Measurements from ENCODE around the gene SPINK13.

SPINK13 gene

GRCh38 chr5:148268566-148268965 is at the start of gene SPINK13:
TSS of gene SPINK13 (plus strand) at chr5:148268794. CDS start at chr5:148270073, 1,279 bp downstream.
- Histone ChIP-seq H3K4me1 (ENCODE audit: control insufficient read depth, insufficient read depth, low read length) (peaks cover 8% of the 10 kb centered on the region), H3K4me3 (ENCODE audit: low read length) (no peak within 1 kb of the TSS), H3K9me3 (ENCODE audit: control insufficient read depth, low read length) (peaks cover 4% of the 10 kb centered on the region), H3K27me3 (replicated peaks; ENCODE audit: control insufficient read depth, insufficient read depth, low read length) (no peaks in the 10 kb centered on the region), H3K9ac (ENCODE audit: low read length) (no peak within 1 kb of the TSS), H3K36me3 (ENCODE audit: control insufficient read depth, insufficient read depth, low read length, severe bottlenecking) (no peaks in the 10 kb centered on the region)
- peak; percentile 57 for DNase-seq (ENCODE audit: low read depth)

DNA sequence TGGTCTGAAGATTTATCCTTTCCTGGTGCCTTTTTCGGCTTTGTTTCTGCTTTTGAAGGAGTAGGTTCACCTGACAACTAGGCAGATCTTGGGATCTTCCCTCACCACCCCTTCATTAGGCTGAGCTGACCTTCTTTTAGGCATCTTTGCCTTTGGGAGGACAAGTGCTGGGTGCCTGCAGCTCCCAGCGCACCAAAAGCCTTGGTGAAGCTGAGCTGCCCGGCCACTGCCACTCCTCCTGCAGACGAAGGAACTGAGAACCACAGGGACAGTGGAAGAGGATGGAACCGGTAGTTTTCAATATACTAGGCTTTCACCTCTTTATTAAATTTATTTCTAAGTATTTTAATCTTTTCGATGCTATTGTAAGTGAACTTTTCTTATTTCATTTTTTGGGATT is 47.1 kb upstream of the SPINK13 start:
- H3K9me3 ChIP-seq (ENCODE audit: control insufficient read depth, low read length): no peaks in the 10 kb centered on the region
- no peaks in the 10 kb centered on the region for H3K36me3 ChIP-seq (ENCODE audit: control insufficient read depth, insufficient read depth, low read length, severe bottlenecking)
- DNase-seq (ENCODE audit: low read depth): no peak
- H3K27me3 ChIP-seq (replicated peaks; ENCODE audit: control insufficient read depth, insufficient read depth, low read length): no peaks in the 10 kb centered on the region
- H3K9ac ChIP-seq (ENCODE audit: low read length): no peak overlapping the region
- H3K4me3 ChIP-seq (ENCODE audit: low read length): no peak overlapping the region
- peaks cover 6% of the 10 kb centered on the region for H3K4me1 ChIP-seq (ENCODE audit: control insufficient read depth, insufficient read depth, low read length)

DNA sequence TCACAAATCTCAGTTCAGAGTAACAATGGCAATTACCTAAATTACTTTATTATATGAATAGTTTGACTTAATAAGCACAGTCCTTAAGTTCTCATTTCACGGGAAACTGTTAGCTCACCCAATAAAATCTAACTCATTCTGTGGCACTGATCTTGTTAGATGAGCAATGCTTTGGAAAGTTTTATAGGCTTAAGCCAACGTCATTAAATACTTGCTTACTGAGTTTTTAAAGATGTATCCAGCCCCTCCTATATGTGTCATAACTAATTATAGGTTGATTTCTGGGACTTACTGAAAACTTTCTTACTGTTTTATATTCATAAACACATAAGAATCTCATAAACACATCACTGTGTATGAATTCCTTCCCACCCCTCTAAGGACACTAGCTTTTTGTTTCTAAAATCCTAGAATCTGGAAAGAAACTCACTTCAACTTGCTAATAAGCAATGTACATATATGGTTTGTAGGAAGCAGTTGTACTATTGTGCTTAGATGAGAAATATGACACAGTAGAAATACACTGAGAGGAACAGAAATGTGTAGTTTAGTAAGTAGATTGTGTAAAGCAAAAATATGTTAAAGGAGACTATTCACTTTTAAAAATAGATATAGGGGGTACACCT is 44.4 kb upstream of the SPINK13 start:
- no peak for DNase-seq (ENCODE audit: low read depth)

GRCh38 chr5:148228392-148228984 is 40.1 kb upstream of the SPINK13 start:
- no peak for DNase-seq (ENCODE audit: low read depth)
- Histone ChIP-seq H3K4me1 (ENCODE audit: control insufficient read depth, insufficient read depth, low read length) (peaks cover 6% of the 10 kb centered on the region), H3K27me3 (replicated peaks; ENCODE audit: control insufficient read depth, insufficient read depth, low read length) (no peaks in the 10 kb centered on the region), H3K9ac (ENCODE audit: low read length) (no peak overlapping the region), H3K4me3 (ENCODE audit: low read length) (no peak overlapping the region), H3K9me3 (ENCODE audit: control insufficient read depth, low read length) (no peaks in the 10 kb centered on the region), H3K36me3 (ENCODE audit: control insufficient read depth, insufficient read depth, low read length, severe bottlenecking) (no peaks in the 10 kb centered on the region)

More for the DNA sequence above, 44.4 kb upstream of the SPINK13 start:
- peaks cover 6% of the 10 kb centered on the region for H3K4me1 ChIP-seq (ENCODE audit: control insufficient read depth, insufficient read depth, low read length)
- no peak overlapping the region for H3K9ac ChIP-seq (ENCODE audit: low read length)
- H3K4me3 ChIP-seq (ENCODE audit: low read length): no peak overlapping the region
- no peaks in the 10 kb centered on the region for H3K36me3 ChIP-seq (ENCODE audit: control insufficient read depth, insufficient read depth, low read length, severe bottlenecking)
- H3K9me3 ChIP-seq (ENCODE audit: control insufficient read depth, low read length): no peaks in the 10 kb centered on the region
- H3K27me3 ChIP-seq (replicated peaks; ENCODE audit: control insufficient read depth, insufficient read depth, low read length): no peaks in the 10 kb centered on the region

- Histone ChIP-seq H3K4me3 (ENCODE audit: low read length) (no peak overlapping the region), H3K36me3 (ENCODE audit: control insufficient read depth, insufficient read depth, low read length, severe bottlenecking) (no peaks in the 10 kb centered on the region), H3K9me3 (ENCODE audit: control insufficient read depth, low read length) (no peaks in the 10 kb centered on the region), H3K9ac (ENCODE audit: low read length) (no peak overlapping the region), H3K4me1 (ENCODE audit: control insufficient read depth, insufficient read depth, low read length) (no peaks in the 10 kb centered on the region), H3K27me3 (replicated peaks; ENCODE audit: control insufficient read depth, insufficient read depth, low read length) (no peaks in the 10 kb centered on the region)
- no peak for DNase-seq (ENCODE audit: low read depth)
Measured at GRCh38 chr5:148229840-148230239, 38.8 kb upstream of the SPINK13 start.

DNA sequence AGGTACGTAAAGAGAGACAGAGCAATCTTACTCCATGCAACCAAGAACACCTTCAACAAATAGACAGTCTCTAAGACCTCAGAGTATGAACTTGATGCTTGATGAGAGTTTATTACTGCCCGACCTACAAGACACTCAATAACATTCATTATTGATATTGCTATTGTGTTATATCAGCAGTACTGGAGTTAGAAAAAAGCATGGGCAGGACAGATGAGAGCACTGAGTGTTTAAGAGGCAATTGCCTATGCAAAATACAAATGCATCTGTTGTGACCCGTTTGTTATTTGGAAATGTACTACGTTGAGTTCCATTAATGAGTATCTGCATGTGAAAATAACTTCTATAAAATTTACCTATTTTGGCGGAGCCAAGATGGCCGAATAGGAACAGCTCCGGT is 38.4 kb upstream of the SPINK13 start:
- Histone ChIP-seq H3K27me3 (replicated peaks; ENCODE audit: control insufficient read depth, insufficient read depth, low read length) (no peaks in the 10 kb centered on the region), H3K4me3 (ENCODE audit: low read length) (no peak overlapping the region), H3K9ac (ENCODE audit: low read length) (no peak overlapping the region), H3K9me3 (ENCODE audit: control insufficient read depth, low read length) (no peaks in the 10 kb centered on the region), H3K4me1 (ENCODE audit: control insufficient read depth, insufficient read depth, low read length) (no peaks in the 10 kb centered on the region), H3K36me3 (ENCODE audit: control insufficient read depth, insufficient read depth, low read length, severe bottlenecking) (no peaks in the 10 kb centered on the region)
- DNase-seq (ENCODE audit: low read depth): no peak

DNA sequence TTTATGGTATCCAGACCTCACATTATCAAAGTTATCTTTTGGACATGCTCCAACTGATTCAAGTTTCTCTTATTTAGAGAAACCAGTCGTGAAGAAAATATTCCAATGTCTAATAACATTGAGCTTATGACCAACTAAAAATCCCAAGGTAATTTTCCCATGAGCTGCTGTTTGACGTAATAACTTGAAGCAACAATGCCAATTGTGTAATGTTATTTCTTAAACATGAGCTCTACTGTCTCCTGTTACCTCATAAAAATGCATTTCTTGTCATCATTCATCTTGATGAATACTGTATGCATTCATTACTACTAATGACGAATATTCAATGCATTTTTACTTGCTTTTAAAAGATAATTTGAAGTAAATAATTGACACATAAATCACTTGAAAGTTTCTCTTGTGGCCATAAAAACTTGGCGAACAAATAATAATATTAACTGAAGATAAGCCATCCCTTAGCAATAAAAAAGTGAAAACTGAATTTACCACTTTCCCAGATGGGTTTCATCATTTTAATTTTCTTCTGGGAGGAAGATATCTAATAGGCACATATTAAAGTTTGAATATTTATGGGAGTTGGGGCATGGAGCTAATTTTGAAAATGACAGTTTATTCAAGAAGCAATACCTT is 30.7 kb upstream of the SPINK13 start:
- no peak overlapping the region for H3K9ac ChIP-seq (ENCODE audit: low read length)
- H3K27me3 ChIP-seq (replicated peaks; ENCODE audit: control insufficient read depth, insufficient read depth, low read length): no peaks in the 10 kb centered on the region
- no peaks in the 10 kb centered on the region for H3K4me1 ChIP-seq (ENCODE audit: control insufficient read depth, insufficient read depth, low read length)
- H3K36me3 ChIP-seq (ENCODE audit: control insufficient read depth, insufficient read depth, low read length, severe bottlenecking): no peaks in the 10 kb centered on the region
- no peak for DNase-seq (ENCODE audit: low read depth)
- H3K9me3 ChIP-seq (ENCODE audit: control insufficient read depth, low read length): no peaks in the 10 kb centered on the region
- no peak overlapping the region for H3K4me3 ChIP-seq (ENCODE audit: low read length)

- Histone ChIP-seq H3K9ac (ENCODE audit: low read length) (no peak within 1 kb of the TSS), H3K4me1 (ENCODE audit: control insufficient read depth, insufficient read depth, low read length) (no peaks in the 10 kb centered on the region), H3K9me3 (ENCODE audit: control insufficient read depth, low read length) (no peaks in the 10 kb centered on the region), H3K4me3 (ENCODE audit: low read length) (no peak within 1 kb of the TSS), H3K27me3 (replicated peaks; ENCODE audit: control insufficient read depth, insufficient read depth, low read length) (no peaks in the 10 kb centered on the region), H3K36me3 (ENCODE audit: control insufficient read depth, insufficient read depth, low read length, severe bottlenecking) (no peaks in the 10 kb centered on the region)
- DNase-seq (ENCODE audit: low read depth): no peak
Measured at GRCh38 chr5:148238418-148238794, 30.2 kb upstream of the SPINK13 start, which contains the start of gene MARCOL. TSS of gene MARCOL (plus strand) at chr5:148238525. CDS start at chr5:148238598, 73 bp downstream.

DNA sequence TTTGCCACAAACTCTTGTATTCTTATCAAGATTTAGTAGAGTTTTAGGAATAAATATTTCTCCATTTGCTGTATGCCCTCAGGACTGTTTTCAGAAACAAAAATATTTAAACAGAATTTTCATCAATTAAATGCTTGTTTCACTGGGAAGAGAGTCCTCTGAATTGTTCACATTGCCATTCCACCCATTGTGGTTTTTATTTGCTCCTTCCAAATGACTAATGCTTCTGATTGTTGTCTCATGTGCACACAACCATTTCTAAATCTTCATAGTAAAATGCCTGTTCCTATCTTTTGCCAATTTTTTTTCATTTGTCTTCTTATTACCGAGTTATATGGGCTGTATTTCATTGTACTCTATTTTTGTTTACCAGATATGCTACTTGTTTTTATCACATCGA is 19.7 kb upstream of the SPINK13 start:
- no peak for DNase-seq (ENCODE audit: low read depth)

GRCh38 chr5:148255456-148255855 is 13.1 kb upstream of the SPINK13 start:
- no peaks in the 10 kb centered on the region for H3K4me1 ChIP-seq (ENCODE audit: control insufficient read depth, insufficient read depth, low read length)
- H3K27me3 ChIP-seq (replicated peaks; ENCODE audit: control insufficient read depth, insufficient read depth, low read length): no peaks in the 10 kb centered on the region
- DNase-seq (ENCODE audit: low read depth): peak; percentile 1
- no peaks in the 10 kb centered on the region for H3K36me3 ChIP-seq (ENCODE audit: control insufficient read depth, insufficient read depth, low read length, severe bottlenecking)
- no peak overlapping the region for H3K4me3 ChIP-seq (ENCODE audit: low read length)
- peaks cover 17% of the 10 kb centered on the region for H3K9me3 ChIP-seq (ENCODE audit: control insufficient read depth, low read length)
- no peak overlapping the region for H3K9ac ChIP-seq (ENCODE audit: low read length)

More for the DNA sequence above, 19.7 kb upstream of the SPINK13 start:
- Histone ChIP-seq H3K36me3 (ENCODE audit: control insufficient read depth, insufficient read depth, low read length, severe bottlenecking) (no peaks in the 10 kb centered on the region), H3K9me3 (ENCODE audit: control insufficient read depth, low read length) (no peaks in the 10 kb centered on the region), H3K4me3 (ENCODE audit: low read length) (no peak overlapping the region), H3K4me1 (ENCODE audit: control insufficient read depth, insufficient read depth, low read length) (peaks cover 3% of the 10 kb centered on the region), H3K9ac (ENCODE audit: low read length) (no peak overlapping the region), H3K27me3 (replicated peaks; ENCODE audit: control insufficient read depth, insufficient read depth, low read length) (no peaks in the 10 kb centered on the region)

DNA sequence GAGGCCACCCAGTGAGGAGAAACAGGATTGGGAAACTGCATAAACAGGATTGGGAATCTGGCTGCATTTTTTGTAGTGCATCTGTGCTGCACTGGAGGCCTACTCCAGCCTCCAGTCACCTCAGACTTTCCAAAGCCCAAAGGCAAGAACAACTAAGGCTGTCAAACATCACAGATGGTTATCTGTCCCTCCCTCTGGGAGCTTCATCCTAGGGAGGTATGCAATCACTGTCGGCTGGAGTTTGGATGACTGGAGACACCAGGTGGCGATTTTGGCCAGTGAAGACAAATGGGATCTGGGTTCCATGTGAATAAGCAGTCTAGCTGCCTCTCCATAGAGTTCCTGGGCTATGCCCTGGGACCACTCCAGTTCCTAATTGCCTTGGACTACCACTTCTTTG is 9.3 kb upstream of the SPINK13 start:
- Histone ChIP-seq H3K27me3 (replicated peaks; ENCODE audit: control insufficient read depth, insufficient read depth, low read length) (no peaks in the 10 kb centered on the region), H3K9ac (ENCODE audit: low read length) (no peak overlapping the region), H3K36me3 (ENCODE audit: control insufficient read depth, insufficient read depth, low read length, severe bottlenecking) (no peaks in the 10 kb centered on the region), H3K4me3 (ENCODE audit: low read length) (no peak overlapping the region), H3K4me1 (ENCODE audit: control insufficient read depth, insufficient read depth, low read length) (no peaks in the 10 kb centered on the region), H3K9me3 (ENCODE audit: control insufficient read depth, low read length) (peaks cover 17% of the 10 kb centered on the region)
- DNase-seq (ENCODE audit: low read depth): no peak
